ENCODE results near the gene CCDC78.
A peak's percentile ranks its signal among the peaks of the same experiment; 100 is the strongest.

The CCDC78 gene

DNA sequence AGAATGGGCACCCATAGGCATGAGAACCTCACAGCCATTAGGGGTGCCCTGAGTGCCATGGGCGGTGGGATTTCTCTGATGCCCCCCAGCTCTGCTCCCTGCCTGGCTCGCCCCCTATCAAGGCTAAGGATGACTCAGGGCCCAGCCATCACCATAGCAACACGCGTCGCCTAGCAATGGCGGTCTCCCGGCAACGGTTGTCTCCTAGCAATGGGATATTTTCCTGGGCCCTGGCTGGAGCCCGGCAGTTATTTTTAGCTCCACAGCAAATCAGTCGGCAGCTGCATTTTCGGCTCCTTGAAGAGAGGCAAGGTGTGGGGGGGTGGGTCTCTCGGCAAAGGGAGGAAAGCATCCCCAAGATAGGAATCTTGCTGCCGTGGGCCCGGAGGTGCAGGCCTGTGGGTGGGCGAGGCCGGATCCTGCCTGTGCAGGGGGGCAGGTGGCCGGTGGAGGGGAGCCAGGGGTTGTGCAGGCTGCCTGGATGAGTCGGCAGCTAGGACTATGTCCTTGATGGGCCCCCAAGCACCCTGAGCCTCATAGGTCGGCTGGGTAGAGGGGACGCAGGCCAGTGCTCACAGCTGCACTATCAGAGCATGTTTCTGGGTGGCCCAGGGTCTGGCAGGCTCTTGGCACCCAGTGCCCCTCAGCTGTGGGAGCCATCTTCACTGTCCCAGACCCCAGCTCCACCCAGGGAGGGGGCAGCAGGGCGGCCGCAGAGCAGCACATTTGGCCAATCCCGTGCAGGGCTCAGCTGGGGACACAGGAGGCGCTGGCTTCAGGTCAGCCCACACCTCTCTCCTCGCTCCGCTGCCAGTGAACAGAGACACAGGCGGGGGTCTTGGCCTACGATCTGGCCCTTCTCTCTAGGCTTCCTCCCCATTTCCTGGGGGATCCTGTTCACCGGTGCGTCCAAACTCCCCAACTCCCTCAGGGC lies 16.4 kb downstream of the CCDC78 start:
- peak; percentile 48 for DNase-seq

DNA sequence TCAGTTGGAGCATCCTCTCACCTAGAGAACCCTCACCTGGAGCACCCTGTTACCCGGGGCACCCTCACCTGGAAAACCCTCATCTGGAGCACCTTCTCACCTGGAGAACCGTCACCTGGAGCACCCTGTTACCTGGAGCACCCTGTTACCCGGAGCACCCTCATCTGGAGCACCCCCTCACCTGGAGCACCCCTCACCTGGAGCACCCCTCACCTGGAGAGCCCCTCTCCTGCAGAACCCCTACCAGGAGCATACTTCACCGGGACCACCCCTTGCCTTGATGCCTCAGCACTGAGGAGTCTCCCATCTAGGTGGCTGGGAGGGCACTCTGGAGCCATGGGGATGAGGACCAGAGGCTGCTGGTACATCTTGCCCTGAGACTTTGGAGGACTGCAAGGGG lies 17.3 kb downstream of the CCDC78 start:
- no peak for DNase-seq

DNA sequence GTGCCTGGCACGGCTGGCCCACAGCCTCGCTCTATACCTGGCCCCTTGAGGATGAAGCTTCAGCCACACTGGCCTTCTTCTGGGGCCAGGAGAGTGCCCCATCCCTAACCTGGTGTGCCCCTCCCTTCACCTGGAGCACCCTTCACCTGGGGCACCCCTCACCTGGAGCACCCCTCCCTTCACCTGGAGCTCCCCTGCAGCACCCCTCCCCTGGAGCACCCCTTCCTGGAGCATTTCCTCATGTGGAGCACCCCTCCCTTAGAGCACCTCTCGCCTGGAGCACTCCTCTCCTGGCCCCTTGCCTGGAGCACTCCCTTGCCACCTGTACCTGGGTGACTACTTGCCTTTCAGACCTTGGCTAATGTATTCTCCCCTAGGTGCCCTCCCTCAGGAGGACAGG lies 18.2 kb downstream of the CCDC78 start:
- DNase-seq, result no peak

DNA sequence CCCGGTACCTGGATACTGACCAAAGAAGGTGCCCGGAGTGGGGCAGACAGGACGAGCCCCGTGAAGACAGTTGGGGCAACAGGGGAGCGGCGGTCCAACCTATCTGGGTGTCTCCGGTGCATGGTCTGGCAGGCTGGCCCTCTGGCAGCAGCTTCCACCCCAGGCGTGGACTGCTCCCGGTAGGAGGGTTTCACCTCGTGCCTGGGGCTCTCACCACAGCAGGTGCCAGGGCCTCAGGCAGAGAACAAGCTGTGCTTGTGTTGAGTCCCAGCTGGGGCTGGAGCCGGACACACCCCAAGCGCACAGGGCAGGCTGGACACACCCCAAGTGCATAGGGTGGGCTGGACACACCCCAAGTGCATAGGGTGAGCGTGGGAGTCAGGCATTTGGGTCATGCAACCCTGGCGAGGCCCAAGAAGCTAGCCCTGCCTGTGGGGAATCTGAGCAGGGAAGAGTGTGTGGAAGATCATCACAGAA lies 19.1 kb downstream of the CCDC78 start:
- no peak for DNase-seq

DNA sequence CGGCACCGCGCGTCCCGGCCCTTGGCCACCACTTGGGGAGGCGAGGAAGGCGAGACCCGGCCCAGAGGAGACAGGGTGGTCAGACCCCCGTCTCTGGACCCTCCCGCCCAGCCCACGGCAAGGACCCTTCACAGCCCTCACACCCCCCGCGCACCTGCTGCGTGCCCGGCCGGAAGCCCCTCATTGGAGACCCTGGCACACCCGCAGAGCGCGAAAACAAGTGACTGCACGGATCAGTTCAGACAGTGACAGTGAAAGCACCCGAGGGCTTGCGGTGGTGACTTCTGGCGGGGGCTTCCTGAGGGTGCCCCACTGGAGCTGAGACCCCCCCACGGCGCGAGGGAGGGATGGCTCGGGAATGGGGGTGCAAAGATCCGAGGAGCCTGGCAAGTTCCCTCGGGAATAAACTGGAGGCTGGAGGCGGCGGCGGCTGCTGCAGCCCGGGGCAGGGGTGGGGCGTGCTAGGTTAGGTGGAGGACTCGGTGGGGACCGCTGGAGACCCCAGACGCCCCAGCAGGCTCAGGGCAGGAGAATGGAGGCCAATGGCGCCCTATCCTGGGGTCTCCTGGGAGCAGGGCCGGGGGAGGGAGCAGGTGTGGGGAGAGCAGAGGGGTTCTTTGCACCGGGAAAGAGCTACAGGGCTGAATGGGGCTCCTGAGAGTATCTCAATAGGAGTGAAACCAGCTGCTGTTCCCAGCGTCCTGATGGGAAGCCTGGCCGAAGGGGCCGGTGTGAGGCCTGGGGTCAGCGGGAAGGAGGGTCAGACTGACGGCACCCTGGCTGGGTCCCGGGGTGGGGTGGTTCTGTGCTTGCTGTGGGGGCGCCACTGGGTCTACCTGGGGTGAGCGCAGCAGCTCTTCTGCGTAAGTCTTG lies 19.8 kb downstream of the CCDC78 start:
- no peak for DNase-seq

DNA sequence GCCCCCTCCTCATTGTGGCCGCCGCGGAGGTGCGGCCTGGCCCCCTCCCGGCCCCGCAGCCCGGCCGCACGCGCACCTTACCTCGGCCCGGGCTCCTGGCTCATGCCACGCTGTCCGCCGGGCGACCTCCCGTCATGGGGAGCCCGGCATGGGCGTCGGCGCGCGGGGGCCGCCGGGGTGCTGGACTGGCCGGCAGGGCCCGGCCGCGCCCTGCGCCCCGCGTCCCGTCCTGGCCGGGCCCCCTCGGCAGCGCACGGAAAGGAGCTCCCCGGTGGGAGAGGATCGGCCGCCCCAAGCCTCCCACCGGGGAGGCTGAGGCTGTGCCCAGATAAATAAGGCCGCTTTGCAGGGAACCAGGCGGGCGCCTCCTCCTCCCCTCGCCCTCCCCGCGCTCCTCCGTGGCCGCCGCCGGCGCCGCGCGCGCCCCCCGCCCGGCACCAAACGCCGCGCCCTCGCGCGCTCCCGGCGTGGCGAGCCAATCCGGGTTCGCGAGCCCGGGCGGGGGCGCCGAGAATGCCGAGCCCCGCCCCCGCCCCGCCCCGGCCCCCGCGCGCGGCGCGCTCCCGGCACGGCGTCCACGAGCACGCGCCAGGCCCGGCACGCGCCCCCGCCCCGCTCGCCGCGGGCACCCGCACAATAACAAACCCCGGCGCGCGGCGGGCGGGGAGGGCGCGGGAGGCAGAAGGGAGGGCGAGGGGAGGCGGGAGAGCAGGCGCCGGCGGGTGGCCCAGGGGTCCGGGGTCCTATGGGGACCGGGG lies 20.6 kb downstream of the CCDC78 start, which contains the start of gene FBXL16:
Gene FBXL16, minus strand, starts transcription at position 371 of the 758 bp plus-strand sequence. CDS start 8,396 bp downstream, outside the sequence.
- peak; percentile 28 for DNase-seq

DNA sequence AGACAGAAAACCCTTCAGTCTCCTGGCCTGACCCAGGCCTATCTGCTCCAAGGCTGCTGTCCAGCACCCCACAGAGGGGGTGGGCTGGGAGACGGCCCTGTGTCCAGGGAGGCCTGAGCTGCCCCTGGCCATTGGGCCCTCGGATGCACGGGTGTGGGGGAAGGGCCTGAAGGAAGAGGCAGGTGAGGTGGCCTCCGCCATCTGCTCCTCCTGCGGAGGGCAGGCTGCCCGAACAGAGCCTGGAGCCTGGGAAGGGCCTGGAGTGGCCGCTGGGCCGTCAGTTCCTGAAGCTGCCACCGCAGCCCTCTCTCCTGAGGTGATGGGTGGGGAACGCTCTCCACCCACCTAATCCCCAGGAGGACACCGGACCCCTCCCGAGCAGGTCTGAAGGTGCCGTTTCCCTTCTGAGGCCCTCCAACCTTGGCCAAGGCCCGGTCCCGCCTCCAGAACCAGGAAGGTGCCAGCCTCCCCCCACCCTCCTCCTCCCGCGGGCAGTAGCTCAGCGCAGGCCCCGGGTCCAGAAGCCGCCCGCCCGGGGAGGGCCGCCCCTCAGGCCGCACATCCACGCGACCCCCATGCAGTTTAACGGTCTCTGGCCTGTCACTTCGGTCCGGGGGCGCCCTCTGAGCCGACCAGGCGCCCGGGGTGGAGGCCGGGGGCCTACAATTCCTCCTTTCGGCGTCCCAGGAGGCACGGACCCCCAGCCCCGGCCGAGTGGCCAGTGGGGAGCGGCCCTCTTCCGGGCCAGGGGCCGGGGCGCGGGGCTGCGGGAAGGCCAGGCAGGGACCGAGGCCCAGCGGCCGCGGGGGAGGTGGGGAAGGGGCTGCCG lies 21.5 kb downstream of the CCDC78 start:
- peak; percentile 1 for DNase-seq

DNA sequence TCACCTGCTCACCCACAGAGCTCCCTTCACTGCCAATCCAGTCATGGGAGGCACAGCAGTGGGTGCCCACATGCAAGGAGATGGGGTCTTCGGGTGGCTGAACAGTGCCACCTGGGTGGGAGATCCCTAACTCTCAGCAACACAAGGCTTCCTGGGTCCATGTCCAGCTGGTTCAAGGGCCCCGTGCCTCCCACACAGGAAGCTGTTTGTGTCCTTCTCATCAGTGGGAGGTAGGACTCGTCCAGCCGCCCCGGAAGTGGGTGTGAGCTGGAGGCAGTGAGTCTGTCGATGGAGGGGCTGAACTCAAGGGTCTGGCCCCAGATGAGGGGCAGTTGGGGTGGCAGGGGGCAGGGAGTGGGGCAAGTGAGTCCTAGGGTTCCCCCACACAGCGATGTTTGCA lies 22.2 kb downstream of the CCDC78 start:
- DNase-seq, result no peak

DNA sequence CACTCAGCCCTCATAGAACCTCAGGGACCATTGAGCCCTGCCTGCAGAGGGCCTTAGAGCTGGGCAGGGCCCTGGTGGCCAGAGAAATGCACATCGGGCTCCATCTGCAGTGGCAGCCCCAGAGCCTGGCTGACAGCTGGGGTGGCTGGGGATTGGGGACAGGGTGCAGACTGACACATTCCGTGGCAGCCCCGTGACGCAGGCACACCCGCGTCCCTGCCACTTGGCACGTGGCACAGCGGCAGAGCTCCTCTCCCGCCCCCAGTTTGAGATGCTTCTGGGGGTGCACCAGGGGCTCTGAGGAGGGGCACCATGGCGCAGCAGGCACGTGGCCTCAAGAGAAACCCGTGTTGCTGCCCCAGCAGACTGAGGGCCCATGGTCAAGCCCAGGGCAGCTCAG lies 22.8 kb downstream of the CCDC78 start:
- DNase-seq, result no peak

DNA sequence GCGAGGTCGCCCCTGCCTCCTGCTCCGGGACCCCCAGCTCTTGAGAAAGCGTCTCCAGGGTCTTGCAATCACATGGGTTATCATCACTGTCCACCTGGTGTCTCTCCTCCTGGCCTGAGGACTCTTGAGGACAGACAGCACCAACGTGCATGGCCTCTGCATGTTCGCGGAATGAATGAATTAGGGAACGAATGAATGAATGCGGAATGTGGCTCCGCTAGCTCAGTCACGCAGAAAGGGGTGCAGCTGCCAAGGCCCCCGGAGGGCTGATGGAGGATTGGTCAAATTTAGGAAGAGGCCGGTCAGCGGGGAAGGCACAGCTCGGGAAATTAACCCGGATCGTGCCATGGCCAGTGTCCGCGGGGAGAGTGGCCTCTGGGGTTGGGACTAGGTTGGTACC lies 23.9 kb downstream of the CCDC78 start:
- no peak for DNase-seq

DNA sequence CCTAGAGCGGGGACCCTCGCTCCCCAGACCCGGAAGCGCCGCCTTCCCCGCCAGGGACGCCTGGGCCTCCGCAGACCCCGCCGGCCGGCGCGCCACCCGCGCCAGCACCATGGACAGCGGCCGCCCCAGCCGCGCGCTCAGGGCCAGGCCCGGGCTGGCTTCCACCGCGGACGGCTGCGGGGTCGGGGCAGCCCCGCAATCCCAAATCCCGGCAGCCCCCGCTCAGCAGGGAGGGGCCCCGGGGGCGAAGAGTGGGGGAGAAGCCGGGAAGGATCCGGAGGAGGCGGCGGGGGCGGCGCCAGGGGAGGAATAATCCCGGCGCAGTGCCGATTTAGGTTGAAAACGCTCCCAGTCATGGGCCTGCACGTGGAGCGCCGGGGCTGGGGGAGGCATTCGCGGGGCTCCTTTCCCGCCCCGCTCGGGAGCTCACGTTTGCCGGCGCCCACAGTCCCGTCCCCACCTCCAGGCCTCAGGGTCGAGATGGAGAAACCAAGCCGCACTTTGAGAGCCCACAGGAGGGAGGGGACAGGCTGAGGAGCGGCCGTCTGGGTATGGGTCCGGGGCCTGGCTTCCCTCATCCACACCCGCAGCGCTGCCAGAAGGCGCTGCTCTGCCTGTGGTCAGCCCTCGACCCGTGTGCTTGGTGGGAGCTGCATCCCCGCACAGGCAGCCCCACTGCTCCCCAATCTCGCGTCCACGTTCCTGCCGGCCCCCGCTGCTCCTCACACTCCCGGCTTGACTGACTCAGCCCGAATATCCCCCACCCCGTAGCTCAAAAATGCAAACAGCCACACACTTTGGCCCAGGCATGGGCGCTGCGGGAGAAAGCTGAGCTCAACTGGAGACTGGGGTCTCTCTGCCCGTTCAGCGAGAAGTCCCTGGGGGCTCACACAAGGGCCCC lies 25.3 kb downstream of the CCDC78 start:
- DNase-seq, result no peak

DNA sequence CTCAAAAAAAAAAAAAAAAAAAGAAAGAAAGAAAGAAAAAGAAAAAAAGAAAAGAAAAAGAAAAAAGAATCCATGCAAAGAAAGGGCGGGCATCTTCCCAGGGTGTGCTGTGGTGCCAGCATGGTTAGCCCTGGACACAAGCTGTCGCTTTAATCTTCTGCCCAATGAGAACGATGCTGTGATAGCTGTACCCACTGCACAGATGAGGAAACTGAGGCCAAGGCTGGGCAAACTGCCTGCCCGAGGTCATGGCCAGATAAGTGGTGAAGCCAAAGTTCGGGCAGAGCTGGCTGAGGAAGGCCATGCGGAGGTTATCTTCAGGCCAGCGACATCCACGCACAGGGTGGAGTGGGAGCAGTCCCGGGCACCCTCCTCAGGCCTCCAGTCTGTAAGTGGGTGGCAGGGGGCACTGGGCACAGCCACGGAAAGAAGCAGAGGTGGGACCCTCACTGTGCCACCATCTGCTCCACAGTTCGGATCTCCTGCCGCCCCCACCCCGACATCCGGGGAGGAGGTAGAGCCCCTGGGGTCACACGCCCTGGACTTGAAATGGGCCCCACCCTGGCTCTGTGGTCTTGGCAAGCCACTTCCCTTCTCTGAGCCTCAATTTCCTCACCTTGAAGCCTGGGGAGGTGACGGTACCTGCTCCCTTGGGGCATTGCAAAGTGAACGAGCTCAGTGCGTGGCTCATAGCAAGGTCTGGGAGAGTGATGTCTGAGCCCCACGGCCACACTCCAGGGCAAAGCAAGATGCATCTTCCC lies 27.2 kb downstream of the CCDC78 start:
- no peak for DNase-seq

DNA sequence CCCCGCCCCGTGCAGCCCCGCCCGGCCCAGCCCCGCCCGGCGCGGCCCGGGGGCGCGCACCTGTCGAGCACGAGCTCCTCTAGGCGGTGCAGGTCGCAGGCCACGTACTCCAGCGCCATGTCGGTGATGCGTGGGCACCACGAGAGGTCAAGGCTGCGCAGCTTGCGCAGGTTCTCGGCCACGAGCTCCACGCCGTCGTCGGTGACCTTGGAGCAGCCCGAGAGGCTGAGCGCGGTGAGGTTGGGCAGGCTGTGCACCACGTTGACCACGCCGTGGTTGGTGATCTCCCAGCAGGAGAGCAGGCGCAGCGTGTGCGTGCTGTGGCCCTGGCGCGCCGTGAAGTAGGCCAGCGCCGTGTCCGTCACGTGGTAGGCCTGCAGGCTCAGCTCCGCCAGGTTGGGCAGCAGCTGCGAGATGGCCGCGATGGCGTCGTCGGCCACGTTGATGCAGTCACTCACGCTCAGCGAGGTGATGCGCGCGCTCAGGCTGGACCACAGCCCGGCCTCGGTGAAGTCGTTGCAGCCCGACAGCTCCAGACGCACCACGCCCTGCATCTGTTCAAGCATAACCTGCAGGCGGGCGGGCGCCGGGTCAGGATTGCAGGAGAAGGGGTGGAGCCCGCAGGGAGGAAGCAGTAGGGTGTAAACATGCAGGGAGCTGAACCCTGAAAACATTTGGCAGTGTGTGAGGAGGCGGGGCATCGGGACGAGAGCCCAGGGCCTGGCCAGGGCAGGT lies 30.7 kb downstream of the CCDC78 start:
- DNase-seq, result peak; percentile 81

DNA sequence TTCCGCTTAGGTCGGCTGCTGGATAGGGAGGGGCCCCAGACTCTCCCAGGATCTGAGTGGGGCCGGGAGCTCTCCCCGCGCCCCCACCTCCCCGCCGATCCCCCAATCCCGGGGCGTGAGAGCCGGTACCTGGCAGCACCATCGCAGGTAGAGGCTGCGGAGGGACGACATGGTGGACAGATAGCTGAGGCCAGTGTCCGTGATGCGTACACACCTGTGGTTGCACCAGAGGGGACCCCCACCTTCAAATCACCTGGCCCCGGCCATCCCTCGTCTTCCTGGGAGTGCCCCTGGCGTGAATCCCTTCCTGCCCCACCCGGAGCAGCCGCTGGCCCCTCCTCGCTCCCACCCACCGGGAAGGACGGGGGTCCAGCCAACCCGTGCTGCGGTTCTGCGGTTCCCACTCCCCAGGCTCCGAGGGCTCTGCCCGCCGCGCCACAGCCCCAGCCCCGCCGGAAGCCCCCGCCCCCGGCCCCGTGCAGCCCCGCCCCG lies 31.3 kb downstream of the CCDC78 start:
- no peak for DNase-seq

DNA sequence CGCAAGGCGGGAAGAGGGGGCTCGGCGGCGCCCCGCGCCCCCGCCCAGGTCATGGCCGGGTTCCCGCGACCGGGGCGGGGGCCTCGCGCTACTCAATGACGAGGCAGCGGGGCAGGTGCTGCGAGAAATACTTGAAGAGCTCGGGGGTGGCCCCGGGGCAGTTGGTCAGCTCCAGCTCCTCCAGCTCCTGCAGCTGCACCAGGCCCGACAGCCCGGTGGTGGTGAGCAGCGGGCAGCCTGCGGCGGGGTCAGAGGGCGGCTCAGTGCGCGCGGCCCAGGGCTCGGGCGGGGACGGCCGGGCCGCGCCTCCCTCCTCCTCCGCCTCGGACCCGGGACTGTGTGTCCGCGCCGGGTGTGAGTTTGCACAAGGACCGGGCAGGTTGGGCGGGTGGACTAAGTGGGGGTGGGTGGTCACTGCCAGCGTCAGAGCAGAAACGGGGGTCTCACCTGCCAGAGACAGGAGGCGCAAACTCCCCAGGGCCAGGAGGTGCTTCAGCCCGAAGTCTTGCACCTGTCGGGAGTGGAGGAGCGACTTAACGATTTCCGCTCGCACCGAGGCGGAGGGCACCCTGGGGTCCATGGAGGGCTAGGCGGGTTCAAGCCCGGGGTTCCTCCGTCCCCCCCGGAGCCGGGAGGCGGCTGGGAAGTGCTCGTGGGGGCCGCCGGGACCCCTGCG lies 31.9 kb downstream of the CCDC78 start:
- DNase-seq, result no peak

DNA sequence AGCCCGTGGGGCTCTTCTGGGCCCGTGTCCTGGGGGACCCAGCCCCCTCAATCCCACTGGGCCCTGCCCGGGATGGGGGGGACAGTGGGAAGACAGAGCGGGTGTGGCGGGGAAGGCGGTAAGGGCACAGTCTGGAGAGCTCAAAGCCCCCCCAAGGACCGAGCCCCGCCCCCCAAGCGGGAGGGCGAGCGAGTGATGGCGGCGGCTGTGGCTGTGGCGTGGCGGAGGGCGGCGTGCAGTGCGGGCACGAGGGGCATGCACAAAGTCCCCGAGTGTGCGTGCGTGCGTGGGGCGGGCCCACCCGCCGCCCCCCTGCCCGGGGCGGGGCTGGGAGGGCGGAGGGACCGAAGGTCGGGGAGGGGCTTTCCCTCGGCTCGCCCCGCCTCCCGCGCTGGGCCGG lies 32.5 kb downstream of the CCDC78 start:
- no peak for DNase-seq

DNA sequence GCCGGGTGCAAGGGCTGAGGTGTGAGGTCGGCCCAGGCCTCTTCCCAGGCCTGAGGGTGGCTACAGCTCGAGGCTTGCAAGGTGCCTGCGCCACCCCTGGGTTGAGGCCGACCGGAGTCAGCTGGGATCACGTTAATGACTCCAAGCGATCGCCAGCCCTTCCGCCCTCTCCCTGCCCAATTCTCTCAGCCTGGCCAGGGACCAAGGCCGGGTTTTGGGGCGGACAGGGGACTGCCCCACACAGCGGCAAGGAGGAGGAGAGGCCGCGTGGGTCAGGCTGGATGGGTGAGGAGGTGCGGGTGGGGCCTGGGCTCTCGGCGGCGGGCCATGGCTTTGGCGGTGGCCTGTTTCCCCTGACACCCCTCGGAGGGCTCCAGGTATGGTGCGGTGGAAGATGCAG lies 32.9 kb downstream of the CCDC78 start:
- no peak for DNase-seq

DNA sequence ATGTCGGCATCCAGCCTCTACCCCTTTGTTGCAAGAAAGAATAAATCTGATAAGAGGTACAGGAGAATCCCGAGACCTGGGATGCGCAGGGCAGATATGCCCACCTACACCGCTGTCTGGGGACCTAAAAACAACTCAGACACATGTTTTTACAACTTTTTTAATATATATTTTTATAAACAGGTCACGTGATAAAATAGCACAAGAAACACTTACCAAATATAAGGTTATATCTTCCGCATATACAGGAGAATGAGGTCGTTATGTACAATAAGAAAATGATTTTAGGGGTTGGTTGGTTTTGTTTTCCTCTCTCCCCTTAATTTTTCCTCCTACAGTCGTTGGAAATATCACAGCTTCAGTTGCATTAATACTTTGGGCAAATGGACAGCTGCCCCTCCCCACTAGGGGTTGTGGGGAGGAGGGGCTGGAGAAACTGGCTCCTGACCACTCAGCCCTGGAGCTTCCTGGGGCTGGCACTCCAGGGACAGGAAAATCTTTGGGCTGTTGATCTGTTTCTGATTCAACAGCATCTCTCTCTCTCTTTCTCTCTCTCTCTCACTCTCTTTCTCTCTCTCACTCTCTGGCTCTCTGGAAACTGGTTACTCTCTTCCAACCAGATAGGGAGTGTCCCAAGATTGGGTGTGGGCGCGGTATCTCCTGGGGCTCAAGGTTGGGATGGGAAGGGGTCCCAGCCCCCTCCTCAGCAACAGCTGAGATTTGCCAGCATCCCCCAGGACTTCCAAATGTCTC lies 33.7 kb downstream of the CCDC78 start:
- DNase-seq, result no peak
